Femur (tissue), 1 donor: ENCODE results near the gene TMEM30A.

Experiments
- DNase-seq: peaks from one replicate; pipeline ENCODE4 v3.0.0-alpha.2; 2017

The TMEM30A gene

GRCh38 chr6:75291331-75291730 is 6.7 kb upstream of the TMEM30A start:
- DNase-seq, result no peak

GRCh38 chr6:75290136-75290945 is 5.7 kb upstream of the TMEM30A start:
- DNase-seq, result no peak

DNA sequence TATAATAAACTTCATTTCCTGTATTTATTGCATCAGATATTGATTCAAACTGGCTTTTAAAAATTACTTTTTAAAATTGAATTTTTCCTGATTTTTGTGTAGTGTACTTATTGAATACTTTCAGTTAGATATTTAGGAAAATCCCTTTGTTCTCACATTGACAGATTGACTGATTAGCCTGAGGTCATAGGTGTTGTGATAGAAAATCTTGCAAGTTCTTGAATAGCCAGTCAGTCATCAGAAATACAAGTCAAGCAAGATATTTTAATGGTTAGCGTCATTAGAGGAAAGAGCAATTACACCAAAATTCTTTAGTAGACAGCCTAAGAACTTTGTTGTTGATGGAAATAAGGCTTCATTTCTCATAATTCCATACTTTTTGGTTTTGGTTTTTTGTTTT is 3.4 kb upstream of the TMEM30A start:
- DNase-seq, result no peak

DNA sequence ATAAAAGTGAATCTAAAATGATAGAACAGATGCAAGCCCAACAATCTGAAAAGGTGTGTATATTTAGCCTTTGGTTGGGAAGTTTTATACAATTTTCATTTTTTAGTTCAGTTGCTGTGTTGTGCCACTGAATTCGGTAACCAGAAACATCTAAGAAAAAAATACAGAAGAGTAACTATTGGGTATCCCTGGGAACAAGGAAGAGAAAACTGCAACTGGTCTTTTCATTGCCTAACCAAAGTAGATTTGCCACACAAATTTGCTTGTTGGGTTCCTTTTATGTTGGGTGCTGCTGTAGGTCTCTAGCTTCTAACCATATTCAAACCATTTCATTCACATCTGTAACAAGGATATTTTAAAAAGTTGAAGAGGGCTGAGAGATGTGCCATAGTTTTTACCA is 2.8 kb upstream of the TMEM30A start:
- no peak for DNase-seq

DNA sequence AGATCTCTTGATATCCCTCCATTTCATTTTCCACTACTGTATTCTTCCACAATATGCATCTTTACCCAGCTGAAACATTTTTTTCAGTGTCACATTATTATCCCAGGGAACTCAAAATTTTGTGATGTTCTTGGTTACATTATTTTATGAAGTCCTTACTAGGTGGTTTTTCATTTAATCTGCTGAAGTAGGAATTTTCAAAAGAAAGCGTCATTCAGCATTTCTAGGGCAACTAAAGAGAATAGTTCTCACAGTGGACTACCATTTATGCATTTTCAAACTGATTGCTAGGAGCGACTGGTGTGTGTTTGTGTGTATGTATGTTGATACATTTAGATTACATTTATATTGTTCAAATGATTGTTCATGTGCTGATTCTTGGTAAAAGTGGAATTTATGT is 2.4 kb upstream of the TMEM30A start:
- DNase-seq, result no peak

DNA sequence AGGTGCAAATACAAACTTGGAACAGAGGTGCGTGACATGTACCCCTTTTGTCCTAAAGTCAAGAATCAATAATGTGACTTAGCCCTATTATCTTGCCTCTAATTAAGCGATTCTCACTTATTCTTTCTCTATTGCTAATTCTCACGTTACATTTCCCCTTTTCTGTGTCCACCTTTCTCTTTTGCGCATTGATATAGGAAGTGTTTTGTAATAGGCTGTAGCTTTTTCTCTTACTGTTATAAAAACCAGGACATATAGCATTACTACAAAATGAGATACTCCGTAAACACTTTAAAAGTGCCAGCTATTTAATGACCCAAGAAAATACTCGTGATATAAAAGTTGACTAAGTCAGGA is 669 bp upstream of the TMEM30A start:
- DNase-seq, result no peak

DNA sequence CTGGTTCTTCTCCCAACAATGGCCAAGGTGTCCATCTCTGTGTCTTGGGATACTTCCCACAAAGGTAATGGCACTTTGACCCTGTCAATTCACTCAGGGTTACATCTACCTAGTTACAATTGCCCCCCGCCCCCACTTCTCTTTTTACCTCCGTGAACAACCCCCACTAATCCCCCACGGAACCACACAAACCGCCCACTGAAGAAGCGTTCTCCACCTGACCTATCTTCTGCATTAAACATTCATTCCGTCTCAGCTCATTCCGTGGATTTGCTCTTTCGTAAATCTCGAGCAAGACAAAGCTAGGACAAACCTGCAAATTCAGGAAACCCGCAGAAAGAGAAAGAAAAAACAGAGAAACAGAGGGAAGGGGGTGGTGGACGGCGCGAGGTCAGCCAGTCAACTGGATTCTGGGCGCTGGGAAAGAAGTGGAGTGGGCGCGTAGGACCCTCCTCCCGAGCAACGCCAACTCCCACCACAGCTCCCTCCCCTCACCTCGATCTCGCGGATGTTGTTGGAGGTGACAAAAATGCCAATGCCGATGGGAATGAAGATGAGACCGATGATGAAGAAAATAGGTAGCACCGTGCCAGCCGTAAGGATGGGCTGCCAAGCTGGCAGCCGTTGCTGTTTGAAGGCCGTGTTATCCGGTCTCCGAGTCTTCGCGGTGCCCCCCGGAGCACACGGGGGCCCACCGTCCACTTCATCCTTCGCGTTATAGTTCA is 523 bp downstream of the TMEM30A start:
- DNase-seq, result peak; percentile 77

DNA sequence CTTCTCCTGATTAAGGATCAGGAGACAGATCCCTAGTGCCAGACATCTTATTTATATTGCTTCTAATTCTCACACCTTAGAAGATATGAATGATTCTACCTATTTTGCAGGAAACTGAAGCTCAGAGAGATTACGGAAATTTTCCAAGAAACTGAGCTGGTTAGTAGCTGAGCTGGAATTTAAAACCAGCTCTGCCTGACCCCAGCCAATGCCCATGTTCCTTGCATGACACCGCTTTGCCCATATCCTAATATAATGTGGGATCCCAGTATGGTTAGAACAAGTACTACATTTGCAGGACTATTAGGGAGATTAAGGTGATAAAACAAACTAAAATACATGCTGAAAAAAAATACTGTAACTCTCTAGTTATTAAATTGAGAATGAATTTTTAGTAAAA is 1.9 kb downstream of the TMEM30A start:
- no peak for DNase-seq

DNA sequence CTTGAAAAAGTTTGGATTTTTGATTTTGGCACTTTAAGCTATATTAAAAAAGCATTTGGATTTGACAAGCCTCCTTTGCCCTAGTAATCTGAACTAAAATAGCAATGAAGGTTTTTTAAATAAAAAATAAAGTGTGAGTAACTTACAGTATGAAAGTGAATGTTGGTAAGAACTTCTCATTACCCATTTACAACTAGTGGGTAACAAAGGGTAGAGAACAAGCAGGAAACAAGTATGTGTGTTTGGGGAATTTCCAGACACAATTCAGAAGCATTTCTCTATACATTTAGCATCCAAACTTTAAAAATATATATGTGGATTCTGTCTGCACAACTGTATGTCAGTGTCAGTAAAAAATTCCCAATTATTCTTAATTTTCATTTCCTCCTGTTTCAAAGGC is 2.9 kb downstream of the TMEM30A start:
- DNase-seq, result no peak

DNA sequence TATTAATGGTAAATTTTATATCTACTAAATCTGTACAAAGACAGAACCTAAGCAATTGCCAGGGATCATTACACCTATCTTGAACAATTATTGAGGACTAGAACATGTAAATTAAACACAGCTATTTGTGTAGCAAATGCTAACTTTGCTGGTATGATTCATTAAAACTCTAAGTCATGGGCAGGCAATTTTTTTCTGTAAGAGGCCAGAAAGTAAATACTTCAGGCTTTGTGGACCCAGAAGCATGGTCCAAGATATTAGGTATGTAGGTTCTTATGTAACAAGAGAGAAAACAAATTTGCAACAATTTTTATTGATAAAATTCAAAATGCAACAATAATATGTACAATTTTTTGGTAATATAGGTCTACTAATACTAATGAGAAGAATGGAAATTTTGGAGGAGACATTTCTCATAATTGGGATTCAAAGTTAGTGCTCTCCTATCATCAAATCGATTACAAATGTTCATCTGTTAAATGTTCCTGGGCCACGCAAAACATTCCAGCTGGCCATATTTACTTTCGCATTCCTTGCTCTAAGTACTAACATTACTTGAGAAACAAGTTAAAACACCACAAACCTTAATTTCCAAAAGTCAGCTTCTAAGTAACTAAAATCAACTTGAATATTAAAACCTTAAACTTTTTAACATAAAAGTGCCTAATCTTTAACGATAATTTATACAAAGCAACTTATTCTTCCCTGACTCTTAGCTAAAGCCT is 4.3 kb downstream of the TMEM30A start:
- no peak for DNase-seq

- no peak for DNase-seq
Measured at GRCh38 chr6:75279418-75279817, 5.2 kb downstream of the TMEM30A start.

DNA sequence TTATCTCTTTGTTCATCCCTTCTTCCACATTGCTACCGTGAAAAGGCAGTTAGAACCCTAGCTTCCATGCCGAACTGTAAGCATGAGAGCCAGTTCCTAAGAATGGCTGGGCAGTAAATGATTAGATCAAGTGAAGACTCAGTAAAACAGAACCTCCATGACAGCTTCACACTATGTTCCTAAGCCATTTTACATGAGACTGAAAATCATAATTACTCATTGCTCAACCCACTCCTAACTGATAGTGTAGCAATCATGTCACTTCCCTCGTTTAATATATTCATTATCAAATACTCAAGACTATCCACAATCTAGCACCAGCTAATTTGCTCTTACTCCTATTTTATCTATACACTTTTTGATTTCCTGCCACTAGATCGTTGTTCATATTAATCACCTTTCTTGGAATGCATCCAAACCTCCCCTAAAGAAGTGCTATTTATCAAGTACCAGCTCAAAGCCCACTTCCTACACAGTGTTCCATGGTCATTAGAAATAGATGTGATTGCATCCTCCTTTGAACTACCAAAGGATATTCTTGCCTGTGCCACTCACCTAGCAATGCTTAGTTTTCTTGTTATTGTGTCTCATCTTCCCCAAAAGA is 6.0 kb downstream of the TMEM30A start:
- DNase-seq, result no peak

DNA sequence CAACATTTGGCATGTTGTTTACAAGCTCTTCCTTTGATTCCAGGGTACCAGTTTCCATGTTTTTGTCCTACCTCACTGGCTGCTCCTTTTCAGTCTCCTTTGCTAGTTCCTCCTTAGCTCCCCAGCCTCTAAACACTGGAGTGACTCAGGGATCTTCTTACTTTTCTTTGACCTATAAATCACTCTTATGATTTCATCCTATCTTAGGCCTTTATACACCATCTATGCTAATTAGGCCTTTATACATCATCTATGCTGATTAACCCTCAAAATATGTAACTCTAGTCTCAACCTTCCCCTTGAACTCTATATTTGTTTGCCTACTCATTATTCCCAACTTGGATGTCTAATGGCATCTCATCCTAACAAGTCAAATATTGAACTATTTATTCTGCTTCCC is 9.5 kb downstream of the TMEM30A start:
- DNase-seq, result no peak

- DNase-seq, result no peak
Measured at GRCh38 chr6:75273009-75273408, 11.6 kb downstream of the TMEM30A start.

DNA sequence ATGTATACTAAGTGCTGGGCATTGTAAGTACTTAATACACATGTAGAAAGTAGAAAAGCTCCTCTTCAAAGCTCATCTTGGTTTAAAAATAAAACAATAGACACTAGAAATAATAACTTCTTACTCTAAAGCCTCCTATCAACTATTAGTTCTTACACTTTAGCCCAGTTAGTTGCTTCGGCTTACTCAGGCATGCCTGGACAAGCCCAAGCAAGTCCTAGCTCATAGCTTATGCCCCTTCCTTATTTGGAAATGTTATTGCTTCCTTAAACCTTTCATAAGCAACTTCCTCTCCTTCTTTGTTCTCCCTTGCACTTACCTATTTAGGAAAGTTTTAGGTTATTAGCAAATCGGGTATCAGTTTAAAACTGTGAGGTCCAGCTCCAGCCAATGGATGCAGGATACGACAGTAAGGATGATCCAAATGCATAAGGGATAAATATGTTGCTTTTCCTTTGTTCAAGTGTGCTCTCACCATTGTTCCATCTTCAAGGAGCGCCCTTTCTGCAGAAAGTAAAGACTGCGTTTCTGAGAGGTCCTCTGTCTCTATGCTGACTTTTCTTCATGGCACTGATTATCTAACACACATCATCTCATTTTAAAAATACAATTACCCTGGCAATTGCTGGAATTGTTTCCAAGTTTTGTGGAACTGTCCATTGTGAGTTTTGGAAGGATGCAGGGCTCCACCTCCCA is 12.3 kb downstream of the TMEM30A start:
- no peak for DNase-seq

DNA sequence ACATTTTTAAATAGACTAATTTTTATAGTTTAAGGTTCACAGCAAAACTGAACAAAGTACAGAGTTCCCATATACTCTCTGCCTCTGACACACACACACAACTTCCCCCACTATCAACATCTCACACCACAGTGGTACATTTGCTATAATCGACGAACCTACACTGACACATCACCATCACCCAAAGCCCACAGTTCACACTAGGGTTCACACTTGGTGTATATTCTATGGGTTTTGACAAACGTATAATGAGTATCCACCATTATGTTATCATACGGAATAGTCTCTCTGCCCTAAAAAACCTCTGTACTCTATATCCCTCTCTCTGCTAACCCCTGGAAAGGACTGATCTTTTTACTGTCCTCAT is 15.6 kb downstream of the TMEM30A start:
- no peak for DNase-seq

GRCh38 chr6:75268121-75268987 is 16.2 kb downstream of the TMEM30A start:
- no peak for DNase-seq

- DNase-seq, result no peak
Measured at GRCh38 chr6:75267461-75267860, 17.1 kb downstream of the TMEM30A start.

- no peak for DNase-seq
Measured at GRCh38 chr6:75266716-75267291, 17.8 kb downstream of the TMEM30A start.

- no peak for DNase-seq
Measured at GRCh38 chr6:75263401-75263750, 21.2 kb downstream of the TMEM30A start.

DNA sequence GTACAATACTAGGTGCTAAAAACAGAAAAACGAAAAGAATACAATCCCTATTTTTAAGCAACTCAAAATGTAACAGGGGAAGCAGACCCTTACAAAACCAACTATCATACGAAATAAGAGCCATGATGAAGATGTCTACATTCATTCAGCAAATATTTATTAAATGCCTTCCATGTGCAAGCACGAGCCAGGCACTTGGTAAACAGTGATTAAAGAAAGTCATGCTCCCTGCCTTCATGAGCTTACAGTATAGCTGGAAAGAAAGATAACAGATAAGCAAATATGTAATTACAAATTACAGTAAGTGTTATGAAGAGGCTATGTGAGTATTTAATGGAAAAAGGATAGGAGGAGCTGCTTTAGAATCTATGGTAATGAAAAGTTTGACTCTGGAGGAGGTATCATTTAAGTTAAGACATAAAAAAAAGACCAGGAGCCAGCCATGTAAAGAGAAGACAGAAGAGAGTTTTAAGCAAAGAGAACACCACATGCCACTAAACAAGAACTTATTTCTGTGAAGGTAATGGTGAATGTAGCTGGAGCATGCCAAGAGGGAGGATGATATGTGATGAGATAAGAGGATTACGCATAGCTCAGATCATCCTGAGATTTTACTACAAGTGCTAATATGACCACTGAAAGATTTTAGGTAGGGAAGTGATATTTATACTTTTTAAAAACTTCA is 21.7 kb downstream of the TMEM30A start:
- no peak for DNase-seq
